SK-N-SH treated with all-trans-retinoic acid at 6 μM for 48 hours (cell line): Measurements from ENCODE around the gene EML4.

ENCODE experiments used
- GLIS3 ChIP-seq: fragments of 250-450 bp; sonication (Bioruptor Pico); IDR thresholded peaks from 2 replicates; pipeline ENCODE4 v1.5.0; 2020; ENCODE audit warnings: mild to moderate bottlenecking, moderate library complexity
- RARB ChIP-seq: fragments of 250-450 bp; sonication (Bioruptor Pico); IDR thresholded peaks from 2 replicates; pipeline ENCODE4 v1.8.0; 2021; ENCODE audit warnings: mild to moderate bottlenecking, moderate library complexity
- SNAI2 ChIP-seq: fragments of 250-450 bp; sonication (Bioruptor Pico); IDR thresholded peaks from 2 replicates; pipeline ENCODE4 v1.5.0; 2020; ENCODE audit warnings: mild to moderate bottlenecking, moderate library complexity
- TOX ChIP-seq: fragments of 250-450 bp; sonication (Bioruptor Pico); IDR thresholded peaks from 2 replicates; pipeline ENCODE4 v1.8.0; 2021; ENCODE audit warnings: mild to moderate bottlenecking, moderate library complexity, borderline replicate concordance
- ZFP3 ChIP-seq: fragments of 250-450 bp; sonication (Bioruptor Pico); IDR thresholded peaks from 2 replicates; pipeline ENCODE4 v1.5.0; 2020; ENCODE audit warnings: mild to moderate bottlenecking, moderate library complexity
- ZNF565 ChIP-seq: fragments of 450-650 bp; formaldehyde crosslinking; conservative IDR thresholded peaks from 2 replicates; pipeline ENCODE4 v1.5.0; 2020; ENCODE audit warnings: low read depth, mild to moderate bottlenecking, moderate library complexity
- TF ChIP-seq, protein P1 (sequence below): fragments of 250-450 bp; sonication (Bioruptor Pico); IDR thresholded peaks from 2 replicates; pipeline ENCODE4 v1.8.0; 2021; ENCODE audit warnings: low read depth, mild to moderate bottlenecking, moderate library complexity, borderline replicate concordance
- TF ChIP-seq, protein P2 (sequence below): fragments of 250-450 bp; sonication (Bioruptor Pico); IDR thresholded peaks from 2 replicates; pipeline ENCODE4 v1.5.1; 2020; ENCODE audit warnings: low read depth, mild to moderate bottlenecking, moderate library complexity
- TF ChIP-seq, protein P3 (sequence below): fragments of 250-450 bp; sonication (Bioruptor Pico); IDR thresholded peaks from 2 replicates; pipeline ENCODE4 v1.8.0; 2020; ENCODE audit warnings: mild to moderate bottlenecking, moderate library complexity, borderline replicate concordance

DNA sequence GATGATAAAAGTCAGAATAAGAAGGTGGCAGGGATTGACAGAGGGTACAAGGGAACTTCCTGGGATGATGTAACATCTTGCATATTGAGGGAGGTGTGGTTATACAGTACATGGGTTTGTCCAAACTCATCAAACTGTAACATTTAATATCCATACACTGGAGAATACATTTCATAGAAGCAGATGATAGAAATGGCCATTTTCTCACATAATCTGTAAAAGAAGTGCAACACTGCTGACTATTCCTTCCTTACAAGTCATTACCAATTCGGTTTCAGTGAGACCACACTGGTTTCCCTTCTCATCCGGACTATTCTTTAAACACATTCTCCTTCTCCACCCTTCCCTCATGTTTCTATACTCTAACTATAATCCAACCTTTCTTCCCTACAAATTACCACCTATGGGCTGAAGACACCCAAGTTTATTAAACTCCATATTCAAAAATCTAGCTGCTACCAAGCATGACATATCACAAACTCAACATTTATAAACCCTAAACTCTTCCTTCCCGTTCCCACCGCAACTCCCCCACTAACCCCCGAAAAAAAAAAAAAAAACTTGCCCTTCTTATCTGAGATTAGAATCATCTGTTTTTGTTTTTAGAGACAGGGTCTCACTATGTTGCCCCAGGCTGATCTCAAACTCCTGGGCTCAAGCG lies 190.3 kb downstream of the EML4 start:
- TF ChIP-seq RARB (CRISPR knock-in tag) (no peak), TOX (CRISPR knock-in tag) (no peak), ZNF565 (CRISPR knock-in tag) (no peak), GLIS3 (CRISPR knock-in tag) (no peak), ZFP3 (CRISPR knock-in tag) (no peak), SNAI2 (CRISPR knock-in tag) (no peak)
- TF ChIP-seq, protein P1, sequence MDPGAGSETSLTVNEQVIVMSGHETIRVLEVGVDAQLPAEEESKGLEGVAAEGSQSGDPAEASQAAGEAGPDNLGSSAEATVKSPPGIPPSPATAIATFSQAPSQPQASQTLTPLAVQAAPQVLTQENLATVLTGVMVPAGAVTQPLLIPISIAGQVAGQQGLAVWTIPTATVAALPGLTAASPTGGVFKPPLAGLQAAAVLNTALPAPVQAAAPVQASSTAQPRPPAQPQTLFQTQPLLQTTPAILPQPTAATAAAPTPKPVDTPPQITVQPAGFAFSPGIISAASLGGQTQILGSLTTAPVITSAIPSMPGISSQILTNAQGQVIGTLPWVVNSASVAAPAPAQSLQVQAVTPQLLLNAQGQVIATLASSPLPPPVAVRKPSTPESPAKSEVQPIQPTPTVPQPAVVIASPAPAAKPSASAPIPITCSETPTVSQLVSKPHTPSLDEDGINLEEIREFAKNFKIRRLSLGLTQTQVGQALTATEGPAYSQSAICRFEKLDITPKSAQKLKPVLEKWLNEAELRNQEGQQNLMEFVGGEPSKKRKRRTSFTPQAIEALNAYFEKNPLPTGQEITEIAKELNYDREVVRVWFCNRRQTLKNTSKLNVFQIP (CRISPR knock-in tag): no peak
- TF ChIP-seq, protein P2, sequence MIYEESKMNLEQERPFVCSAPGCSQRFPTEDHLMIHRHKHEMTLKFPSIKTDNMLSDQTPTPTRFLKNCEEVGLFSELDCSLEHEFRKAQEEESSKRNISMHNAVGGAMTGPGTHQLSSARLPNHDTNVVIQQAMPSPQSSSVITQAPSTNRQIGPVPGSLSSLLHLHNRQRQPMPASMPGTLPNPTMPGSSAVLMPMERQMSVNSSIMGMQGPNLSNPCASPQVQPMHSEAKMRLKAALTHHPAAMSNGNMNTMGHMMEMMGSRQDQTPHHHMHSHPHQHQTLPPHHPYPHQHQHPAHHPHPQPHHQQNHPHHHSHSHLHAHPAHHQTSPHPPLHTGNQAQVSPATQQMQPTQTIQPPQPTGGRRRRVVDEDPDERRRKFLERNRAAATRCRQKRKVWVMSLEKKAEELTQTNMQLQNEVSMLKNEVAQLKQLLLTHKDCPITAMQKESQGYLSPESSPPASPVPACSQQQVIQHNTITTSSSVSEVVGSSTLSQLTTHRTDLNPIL (CRISPR knock-in tag): no peak
- TF ChIP-seq, protein P3, sequence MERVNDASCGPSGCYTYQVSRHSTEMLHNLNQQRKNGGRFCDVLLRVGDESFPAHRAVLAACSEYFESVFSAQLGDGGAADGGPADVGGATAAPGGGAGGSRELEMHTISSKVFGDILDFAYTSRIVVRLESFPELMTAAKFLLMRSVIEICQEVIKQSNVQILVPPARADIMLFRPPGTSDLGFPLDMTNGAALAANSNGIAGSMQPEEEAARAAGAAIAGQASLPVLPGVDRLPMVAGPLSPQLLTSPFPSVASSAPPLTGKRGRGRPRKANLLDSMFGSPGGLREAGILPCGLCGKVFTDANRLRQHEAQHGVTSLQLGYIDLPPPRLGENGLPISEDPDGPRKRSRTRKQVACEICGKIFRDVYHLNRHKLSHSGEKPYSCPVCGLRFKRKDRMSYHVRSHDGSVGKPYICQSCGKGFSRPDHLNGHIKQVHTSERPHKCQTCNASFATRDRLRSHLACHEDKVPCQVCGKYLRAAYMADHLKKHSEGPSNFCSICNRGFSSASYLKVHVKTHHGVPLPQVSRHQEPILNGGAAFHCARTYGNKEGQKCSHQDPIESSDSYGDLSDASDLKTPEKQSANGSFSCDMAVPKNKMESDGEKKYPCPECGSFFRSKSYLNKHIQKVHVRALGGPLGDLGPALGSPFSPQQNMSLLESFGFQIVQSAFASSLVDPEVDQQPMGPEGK: no peak
